A172 (cell line): ENCODE measurements around the gene ROBO2. TPM values are rescaled to one million over a fixed set of nuclear protein-coding genes. Genes with fewer than 3 reads are reported as not detected.

Experiments
- DNase-seq: peaks from one replicate; pipeline ENCODE4 v3.0.0-alpha.2; 2015; ENCODE audit warnings: low spot score
- total RNA-seq: library from RNA; depleted of rRNA; stranded (reverse); fragments of >200 nt; shearing (Covaris generic); gene quantifications from 2 replicates; pipeline ENCODE4 v1.2.3, GENCODE V29; 2014

The ROBO2 gene
- total RNA-seq, 1 experiment from 2014 or later = not detected

DNA sequence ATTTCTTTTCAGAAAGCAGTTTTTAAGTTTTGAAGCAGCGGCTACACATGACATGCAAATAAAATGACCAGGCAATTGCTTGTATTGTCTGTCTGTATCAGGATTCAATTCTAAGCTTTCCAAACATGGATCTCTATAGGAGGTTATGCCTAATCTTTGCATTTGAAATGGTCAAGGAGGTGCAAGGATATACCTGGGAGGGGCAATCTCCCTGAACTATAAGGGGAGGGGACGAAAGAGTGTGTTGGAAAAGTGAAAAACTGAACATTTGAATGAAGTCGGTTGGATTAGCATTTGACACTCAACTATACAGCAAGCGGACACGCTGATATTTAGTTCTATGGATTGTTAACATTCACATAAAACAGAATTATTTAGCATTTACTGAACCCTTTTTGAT, 11.7 kb downstream of the ROBO2 start:
- no peak for DNase-seq

- no peak for DNase-seq
Observed at GRCh38 chr3:77052051-77052501, 12.2 kb downstream of the ROBO2 start.

GRCh38 chr3:77052733-77053670, 13.1 kb downstream of the ROBO2 start:
- DNase-seq = no peak

- DNase-seq = no peak
Observed at GRCh38 chr3:77053795-77054194, 13.9 kb downstream of the ROBO2 start.

DNA sequence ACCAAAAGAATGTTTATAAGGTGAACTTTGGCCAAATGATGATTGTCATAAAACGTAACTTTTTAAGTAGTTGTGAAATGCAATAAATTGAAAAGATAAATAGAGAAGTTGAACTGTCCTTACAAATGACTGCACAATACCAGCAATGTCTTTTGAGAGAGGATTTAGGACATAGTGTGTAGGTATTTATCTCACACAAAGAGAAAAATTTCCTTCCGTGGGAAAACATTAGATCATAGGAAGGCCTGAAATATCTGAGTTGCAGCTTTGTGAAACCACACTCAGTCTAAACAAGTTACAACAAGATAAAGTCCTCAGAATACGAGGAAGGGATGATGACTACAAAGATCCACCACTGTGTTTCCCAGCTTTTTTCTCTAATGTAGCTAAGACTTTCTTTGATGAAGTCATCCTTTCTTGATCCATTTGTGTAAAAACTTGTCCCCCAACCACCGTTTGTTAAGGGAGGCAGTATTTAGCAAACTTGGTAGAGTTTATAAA, 16.0 kb downstream of the ROBO2 start:
- no peak for DNase-seq

- no peak for DNase-seq
Observed at GRCh38 chr3:77059354-77059753, 19.5 kb downstream of the ROBO2 start.

GRCh38 chr3:77063423-77063822, 23.5 kb downstream of the ROBO2 start:
- DNase-seq = no peak

- DNase-seq = no peak
Observed at GRCh38 chr3:77065750-77066149, 25.9 kb downstream of the ROBO2 start.

DNA sequence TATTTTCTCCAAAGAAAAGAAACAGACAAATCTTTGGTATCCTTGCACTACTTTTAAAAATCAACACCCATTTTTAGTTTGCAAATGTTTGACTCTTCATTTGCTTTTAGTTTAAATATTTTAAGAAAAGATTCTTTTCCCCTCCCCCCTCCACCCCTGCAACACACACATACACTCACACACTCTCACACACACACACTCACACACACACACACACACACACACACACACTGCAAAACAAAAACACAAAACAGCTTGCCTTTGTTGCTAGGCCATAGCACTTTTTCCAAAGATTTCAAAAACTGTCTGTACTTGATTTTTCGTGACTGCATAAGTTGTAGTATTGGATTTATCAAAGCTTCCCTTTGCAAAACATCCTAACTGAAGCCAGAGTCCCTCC, 26.9 kb downstream of the ROBO2 start:
- DNase-seq = no peak

GRCh38 chr3:77068808-77069207, 28.9 kb downstream of the ROBO2 start:
- DNase-seq = no peak

DNA sequence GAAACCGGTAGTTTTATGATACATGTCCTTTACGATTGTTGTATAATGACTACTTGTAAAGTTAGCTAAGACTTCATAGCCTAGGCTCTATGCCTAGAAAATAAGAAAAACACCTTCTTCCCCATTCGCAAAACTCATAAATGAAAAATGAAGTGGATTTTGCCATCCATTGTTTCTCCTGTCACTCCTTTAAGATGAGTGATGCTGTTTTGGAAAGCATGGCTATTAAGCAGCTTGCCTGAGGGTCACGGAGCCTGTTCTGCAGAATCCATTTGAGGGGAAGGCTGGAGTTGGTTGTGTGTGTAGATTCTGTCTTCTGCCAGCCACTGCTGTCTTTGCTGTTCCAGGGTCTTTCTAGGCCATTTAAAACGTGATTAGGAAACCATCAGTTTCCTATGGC, 31.5 kb downstream of the ROBO2 start:
- DNase-seq = no peak

DNA sequence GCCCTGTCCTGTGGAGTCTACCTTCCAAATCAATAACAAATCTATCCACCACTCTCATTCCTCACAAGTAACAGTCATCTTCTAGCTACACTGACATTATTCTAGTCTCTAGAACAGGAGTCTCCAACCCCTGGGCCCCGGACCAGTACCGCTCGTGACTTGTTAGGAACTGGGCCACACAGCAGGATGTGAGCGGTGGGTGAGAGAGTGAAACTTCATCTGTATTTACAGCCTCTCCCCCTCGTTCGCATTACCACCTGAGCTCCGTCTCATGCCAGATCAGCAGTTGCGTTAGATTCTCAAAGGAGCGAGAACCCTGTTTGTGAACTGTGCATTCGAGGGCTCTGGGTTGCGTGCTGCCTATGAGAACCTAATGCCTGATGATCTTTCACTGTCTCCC, 31.9 kb downstream of the ROBO2 start:
- DNase-seq = no peak

DNA sequence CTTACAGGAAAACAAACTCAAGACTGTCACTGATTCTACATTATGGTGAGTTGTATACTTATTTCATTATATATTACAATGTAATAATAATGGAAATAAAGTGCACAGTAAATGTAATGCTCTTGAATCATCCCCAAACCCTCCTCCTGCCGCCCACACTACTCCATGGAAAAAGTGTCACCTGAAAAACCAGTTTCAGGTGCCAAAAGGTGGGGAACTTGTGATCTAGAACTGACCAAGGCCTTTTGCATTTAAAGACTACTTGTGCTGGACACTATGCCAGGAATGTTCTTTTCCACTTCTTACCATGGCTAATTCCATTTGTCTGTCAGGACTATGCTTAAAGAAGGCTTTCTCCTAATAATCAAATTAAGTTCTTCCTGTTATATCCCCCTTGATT, 32.3 kb downstream of the ROBO2 start:
- DNase-seq = no peak

- DNase-seq = no peak
Observed at GRCh38 chr3:77078279-77078678, 38.4 kb downstream of the ROBO2 start.

DNA sequence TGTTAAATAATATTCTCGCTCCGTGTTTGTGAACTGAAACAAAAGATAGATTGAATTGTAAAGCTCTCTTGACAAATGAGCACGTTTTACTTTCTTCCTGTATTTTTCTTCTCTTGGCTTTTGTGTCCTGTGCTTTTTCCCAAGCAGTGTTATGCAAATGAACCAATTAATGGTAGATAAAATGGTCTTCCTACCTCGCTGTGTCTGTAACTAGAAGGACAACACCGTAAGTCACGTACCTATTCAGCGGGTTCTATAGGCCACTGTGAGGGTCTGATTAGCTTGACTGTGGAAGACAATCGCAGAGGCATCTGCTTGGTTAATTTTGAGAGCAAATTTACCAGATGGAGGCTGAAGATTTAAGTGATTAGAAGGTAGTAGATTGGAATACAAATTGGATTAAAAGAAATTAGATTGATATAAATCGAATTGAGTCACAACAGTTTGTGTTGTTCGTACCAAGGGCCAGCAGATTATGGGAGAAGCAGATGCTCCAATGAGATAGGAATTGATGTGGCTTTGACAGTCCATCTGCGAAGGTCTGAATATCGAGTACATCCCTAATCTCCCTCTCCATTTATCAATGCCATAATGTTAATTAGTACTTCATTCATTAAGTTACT, 40.2 kb downstream of the ROBO2 start:
- no peak for DNase-seq

- no peak for DNase-seq
Observed at GRCh38 chr3:77081240-77081661, 41.4 kb downstream of the ROBO2 start.

- no peak for DNase-seq
Observed at GRCh38 chr3:77084511-77084910, 44.6 kb downstream of the ROBO2 start.

- DNase-seq = no peak
Observed at GRCh38 chr3:77086408-77086807, 46.5 kb downstream of the ROBO2 start.

GRCh38 chr3:77091809-77092208, 51.9 kb downstream of the ROBO2 start:
- no peak for DNase-seq

DNA sequence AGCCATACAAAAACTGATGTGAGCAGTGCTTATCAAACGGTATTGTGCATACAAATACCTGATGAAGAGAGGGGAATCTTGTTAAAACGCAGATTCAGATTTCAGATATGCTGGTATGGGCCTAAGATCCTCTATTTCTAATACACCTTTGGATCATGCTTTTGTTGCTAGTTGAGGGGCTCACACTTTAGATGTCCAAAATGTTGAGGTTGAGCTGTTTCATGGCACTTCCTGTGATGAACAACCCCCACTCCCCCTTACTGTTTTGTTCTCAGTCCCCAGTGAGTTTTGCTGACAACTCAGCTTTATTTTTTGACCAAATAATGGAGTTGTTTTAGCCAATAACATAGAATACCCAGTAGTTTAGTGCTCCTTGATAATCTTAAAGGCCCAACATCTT, 53.2 kb downstream of the ROBO2 start:
- no peak for DNase-seq

- DNase-seq = no peak
Observed at GRCh38 chr3:77096145-77096544, 56.2 kb downstream of the ROBO2 start.

DNA sequence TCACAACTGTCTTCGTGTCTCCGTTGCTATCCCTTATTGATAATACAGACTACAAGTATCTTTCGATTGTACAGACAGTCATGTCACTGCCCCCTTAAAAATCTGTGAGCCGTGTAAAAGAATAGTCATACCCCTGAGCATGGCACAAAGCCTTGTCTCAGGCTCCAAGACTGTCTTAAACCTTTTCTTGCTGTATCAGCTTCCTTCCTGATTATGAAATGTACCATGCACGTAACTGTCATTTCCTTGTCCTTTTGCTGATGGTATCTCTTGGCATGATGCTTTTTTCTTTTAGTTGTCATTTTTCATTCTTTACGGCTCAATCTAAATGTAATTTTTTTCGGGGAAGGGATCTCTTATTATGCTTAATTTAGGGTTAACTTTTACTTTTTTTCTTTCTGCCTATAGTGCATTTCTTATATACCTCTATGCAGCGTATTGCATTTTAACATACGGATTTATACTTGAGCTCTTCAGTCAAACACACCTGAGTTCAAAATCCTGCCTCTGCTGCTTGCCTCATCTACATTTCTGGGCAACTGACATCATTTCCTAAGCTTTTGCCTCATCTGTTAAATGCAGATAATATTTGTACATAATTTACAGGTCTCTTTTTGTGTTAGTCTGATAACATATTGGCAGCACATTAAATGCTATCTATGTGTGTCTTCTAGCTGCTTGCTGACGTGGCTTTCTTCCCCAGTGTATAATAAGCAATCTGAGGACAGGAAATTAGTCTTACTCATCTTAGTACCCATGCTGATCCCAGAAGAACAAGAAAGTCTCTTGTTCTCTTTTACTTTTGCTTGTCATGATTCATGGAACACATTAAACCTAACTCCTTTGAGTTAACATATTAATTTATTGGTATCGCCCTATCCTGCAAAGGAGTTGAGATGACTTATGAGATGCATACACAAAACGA, 57.3 kb downstream of the ROBO2 start:
- no peak for DNase-seq
